Measurements from ENCODE around the gene FGF14.
A peak's percentile ranks its signal among the peaks of the same experiment; 100 is the strongest.

FGF14 gene

DNA sequence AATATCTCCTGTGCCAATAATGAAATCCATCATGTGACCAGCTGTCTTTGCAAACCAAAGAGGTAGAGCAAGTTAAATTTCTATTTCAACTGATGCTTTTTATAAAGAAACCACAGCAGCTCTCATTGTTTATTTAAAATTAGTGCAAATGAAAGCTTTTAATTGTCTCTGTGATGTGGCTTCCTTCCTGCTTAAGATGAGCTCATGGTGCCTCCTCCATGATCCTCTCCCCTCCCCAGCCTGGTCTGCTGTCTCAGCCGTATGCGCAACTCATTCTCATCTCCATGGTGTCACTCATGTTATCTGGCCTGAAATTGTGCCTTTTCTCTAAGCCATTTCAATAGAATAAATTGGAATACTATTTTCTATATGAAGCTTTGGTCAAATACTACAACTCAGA lies 270.6 kb downstream of the FGF14 start:
- ATAC-seq (ENCODE audit: low read depth): no peak
- no peaks in the 10 kb centered on the region for H3K9me3 ChIP-seq (ENCODE audit: severe bottlenecking)
- no peak overlapping the region for H3K4me3 ChIP-seq (ENCODE audit: severe bottlenecking)
- no peaks in the 10 kb centered on the region for H3K27me3 ChIP-seq (ENCODE audit: insufficient read depth, poor library complexity, severe bottlenecking)
- H3K36me3 ChIP-seq (ENCODE audit: low read depth): no peaks in the 10 kb centered on the region
- H3K27ac ChIP-seq (ENCODE audit: poor library complexity, severe bottlenecking): no peak overlapping the region
- no peak for DNase-seq (ENCODE audit: low spot score)
- TF ChIP-seq, protein P1, sequence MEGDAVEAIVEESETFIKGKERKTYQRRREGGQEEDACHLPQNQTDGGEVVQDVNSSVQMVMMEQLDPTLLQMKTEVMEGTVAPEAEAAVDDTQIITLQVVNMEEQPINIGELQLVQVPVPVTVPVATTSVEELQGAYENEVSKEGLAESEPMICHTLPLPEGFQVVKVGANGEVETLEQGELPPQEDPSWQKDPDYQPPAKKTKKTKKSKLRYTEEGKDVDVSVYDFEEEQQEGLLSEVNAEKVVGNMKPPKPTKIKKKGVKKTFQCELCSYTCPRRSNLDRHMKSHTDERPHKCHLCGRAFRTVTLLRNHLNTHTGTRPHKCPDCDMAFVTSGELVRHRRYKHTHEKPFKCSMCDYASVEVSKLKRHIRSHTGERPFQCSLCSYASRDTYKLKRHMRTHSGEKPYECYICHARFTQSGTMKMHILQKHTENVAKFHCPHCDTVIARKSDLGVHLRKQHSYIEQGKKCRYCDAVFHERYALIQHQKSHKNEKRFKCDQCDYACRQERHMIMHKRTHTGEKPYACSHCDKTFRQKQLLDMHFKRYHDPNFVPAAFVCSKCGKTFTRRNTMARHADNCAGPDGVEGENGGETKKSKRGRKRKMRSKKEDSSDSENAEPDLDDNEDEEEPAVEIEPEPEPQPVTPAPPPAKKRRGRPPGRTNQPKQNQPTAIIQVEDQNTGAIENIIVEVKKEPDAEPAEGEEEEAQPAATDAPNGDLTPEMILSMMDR (IDR thresholded peaks at IDR 0.05; ENCODE audit: poor library complexity, severe bottlenecking): no peak
- peaks cover 9% of the 10 kb centered on the region for H3K4me1 ChIP-seq (ENCODE audit: insufficient read depth, poor library complexity, severe bottlenecking)

DNA sequence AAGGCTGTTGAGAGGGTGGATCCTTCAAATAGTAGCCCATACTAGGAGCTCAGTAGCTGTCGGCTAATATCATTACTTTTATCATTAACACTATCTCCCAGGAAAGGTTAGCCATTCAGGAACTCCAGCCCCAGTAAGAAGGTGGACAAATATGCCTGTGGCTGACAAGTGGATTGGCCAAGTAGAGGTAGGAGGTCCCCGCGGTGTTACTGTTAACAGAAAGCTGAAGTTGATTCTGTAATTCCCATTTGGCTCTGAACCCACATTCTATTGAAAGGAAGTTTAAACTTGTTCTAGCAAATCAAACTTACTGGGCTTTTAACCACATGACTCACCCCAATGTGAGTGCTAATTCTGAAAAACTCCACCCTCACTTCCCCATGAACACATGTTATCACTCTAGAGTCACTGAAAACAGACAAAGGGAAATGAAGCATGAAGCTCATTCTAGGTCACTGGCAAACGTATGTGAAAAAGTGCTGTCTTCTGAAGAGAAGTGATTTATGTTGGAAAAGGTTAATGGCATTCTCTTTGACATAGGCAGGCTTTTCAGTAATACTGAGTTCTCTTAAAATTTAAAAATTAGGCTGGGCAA lies 273.5 kb downstream of the FGF14 start:
- DNase-seq (ENCODE audit: low spot score) (no peak), ATAC-seq (ENCODE audit: low read depth) (peak; percentile 95)
- Histone ChIP-seq H3K27me3 (ENCODE audit: insufficient read depth, poor library complexity, severe bottlenecking) (no peaks in the 10 kb centered on the region), H3K36me3 (ENCODE audit: low read depth) (no peaks in the 10 kb centered on the region), H3K4me3 (ENCODE audit: severe bottlenecking) (no peak overlapping the region), H3K4me1 (ENCODE audit: insufficient read depth, poor library complexity, severe bottlenecking) (peaks cover 9% of the 10 kb centered on the region), H3K9me3 (ENCODE audit: severe bottlenecking) (no peaks in the 10 kb centered on the region), H3K27ac (ENCODE audit: poor library complexity, severe bottlenecking) (peak overlapping the region; percentile 67)
- TF ChIP-seq, protein P1 (IDR thresholded peaks at IDR 0.05; ENCODE audit: poor library complexity, severe bottlenecking): no peak

DNA sequence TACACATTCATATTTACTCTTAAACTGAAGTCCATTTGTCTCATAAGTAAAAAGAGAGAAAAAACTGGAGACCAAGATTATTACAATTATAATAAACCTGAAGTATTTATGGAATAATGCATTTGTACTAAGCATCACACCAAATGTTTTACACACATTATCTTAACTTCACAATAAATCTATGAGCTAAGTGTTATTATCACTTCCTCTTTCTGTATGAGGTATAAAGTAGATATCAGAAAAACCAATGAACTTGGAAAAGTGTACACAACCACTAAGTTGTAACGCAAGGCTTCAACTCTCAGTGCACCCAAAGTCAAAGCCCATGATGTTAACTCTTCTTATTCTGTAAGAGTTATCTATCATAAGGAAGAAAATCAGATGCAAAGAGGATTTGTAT lies 274.7 kb downstream of the FGF14 start:
- H3K4me1 ChIP-seq (ENCODE audit: insufficient read depth, poor library complexity, severe bottlenecking): peaks cover 9% of the 10 kb centered on the region
- DNase-seq (ENCODE audit: low spot score): no peak
- ATAC-seq (ENCODE audit: low read depth): no peak

DNA sequence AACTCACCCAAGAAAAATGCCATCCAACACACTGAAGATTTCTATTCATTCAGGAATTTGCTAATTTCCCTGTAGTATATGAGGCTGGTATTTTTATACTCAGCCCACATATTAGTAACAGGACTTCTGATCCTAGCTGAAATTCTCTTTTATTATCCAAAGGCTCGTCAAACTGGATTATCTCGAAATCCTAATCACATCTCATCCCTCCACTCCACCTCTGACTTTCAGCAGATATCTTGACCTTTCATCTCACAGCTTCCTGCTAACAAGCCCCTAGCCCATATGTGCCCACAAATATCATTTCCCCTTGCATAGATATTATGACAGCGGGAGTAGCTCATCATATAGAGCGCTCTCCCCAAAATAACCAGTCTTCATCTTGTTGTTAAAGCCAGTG lies 279.7 kb downstream of the FGF14 start:
- no peak for DNase-seq (ENCODE audit: low spot score)
- no peaks in the 10 kb centered on the region for H3K9me3 ChIP-seq (ENCODE audit: severe bottlenecking)
- TF ChIP-seq, protein P1 (IDR thresholded peaks at IDR 0.05; ENCODE audit: poor library complexity, severe bottlenecking): no peak
- no peak for ATAC-seq (ENCODE audit: low read depth)
- H3K27me3 ChIP-seq (ENCODE audit: insufficient read depth, poor library complexity, severe bottlenecking): no peaks in the 10 kb centered on the region
- H3K36me3 ChIP-seq (ENCODE audit: low read depth): no peaks in the 10 kb centered on the region
- H3K4me1 ChIP-seq (ENCODE audit: insufficient read depth, poor library complexity, severe bottlenecking): peaks cover 9% of the 10 kb centered on the region
- no peak overlapping the region for H3K4me3 ChIP-seq (ENCODE audit: severe bottlenecking)
- no peak overlapping the region for H3K27ac ChIP-seq (ENCODE audit: poor library complexity, severe bottlenecking)

More for the DNA sequence above, 274.7 kb downstream of the FGF14 start:
- Histone ChIP-seq H3K36me3 (ENCODE audit: low read depth) (no peaks in the 10 kb centered on the region), H3K9me3 (ENCODE audit: severe bottlenecking) (no peaks in the 10 kb centered on the region), H3K4me3 (ENCODE audit: severe bottlenecking) (no peak overlapping the region), H3K27me3 (ENCODE audit: insufficient read depth, poor library complexity, severe bottlenecking) (no peaks in the 10 kb centered on the region), H3K27ac (ENCODE audit: poor library complexity, severe bottlenecking) (no peak overlapping the region)
- TF ChIP-seq, protein P1 (IDR thresholded peaks at IDR 0.05; ENCODE audit: poor library complexity, severe bottlenecking): no peak

DNA sequence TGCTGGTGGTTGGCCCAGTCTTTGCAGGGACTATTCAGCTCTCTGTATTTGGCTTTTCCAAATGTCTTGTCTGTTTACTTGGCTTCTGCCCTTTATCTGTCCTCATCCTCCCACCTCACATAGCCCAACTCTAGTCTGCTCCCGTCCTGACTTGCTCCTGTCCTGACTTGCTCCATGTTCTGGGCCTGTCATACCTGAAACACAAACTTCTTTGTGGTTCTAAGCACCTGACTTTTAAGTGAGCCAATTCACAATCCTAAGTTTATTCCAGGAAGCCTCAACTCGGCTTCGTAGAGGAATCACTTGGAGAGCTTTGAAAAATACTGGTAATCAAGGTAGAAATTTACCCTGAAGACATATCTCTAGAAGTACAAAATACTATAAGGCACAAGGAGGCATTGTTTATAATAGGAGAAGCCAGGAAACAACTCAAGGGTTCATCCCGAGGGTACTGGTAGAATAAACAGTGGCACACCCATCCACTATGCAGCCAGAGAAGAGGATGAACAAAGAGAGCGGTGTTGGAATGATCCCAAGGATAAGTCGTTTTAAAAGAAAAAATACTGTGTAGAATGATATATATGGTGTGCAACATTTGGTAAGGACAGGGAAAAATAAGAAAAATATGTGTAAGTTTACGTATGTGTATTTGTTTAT lies 284.5 kb downstream of the FGF14 start:
- H3K4me1 ChIP-seq (ENCODE audit: insufficient read depth, poor library complexity, severe bottlenecking): peaks cover 13% of the 10 kb centered on the region
- no peaks in the 10 kb centered on the region for H3K36me3 ChIP-seq (ENCODE audit: low read depth)
- TF ChIP-seq, protein P1 (IDR thresholded peaks at IDR 0.05; ENCODE audit: poor library complexity, severe bottlenecking): no peak
- no peaks in the 10 kb centered on the region for H3K9me3 ChIP-seq (ENCODE audit: severe bottlenecking)
- no peak overlapping the region for H3K27ac ChIP-seq (ENCODE audit: poor library complexity, severe bottlenecking)
- ATAC-seq (ENCODE audit: low read depth) (peak; percentile 80), DNase-seq (ENCODE audit: low spot score) (no peak)
- H3K27me3 ChIP-seq (ENCODE audit: insufficient read depth, poor library complexity, severe bottlenecking): no peaks in the 10 kb centered on the region
- H3K4me3 ChIP-seq (ENCODE audit: severe bottlenecking): no peak overlapping the region
